HepG2 (cell line): ENCODE data around the gene NTN3. TPM values are rescaled to one million over a fixed set of nuclear protein-coding genes. Genes with fewer than 3 reads are reported as not detected.
A peak's percentile ranks its signal among the peaks of the same experiment; 100 is the strongest.

ENCODE experiments used
- ARNT2 ChIP-seq: sonication (generic); formaldehyde crosslinking; IDR thresholded peaks from 2 replicates; pipeline ENCODE4 v1.8.0; 2022; ENCODE audit warnings: mild to moderate bottlenecking, low read depth, missing genetic modification reagents, moderate library complexity
- ATRX ChIP-seq: sonication (generic); formaldehyde crosslinking; IDR thresholded peaks from 2 replicates; pipeline ENCODE4 v1.4.0; 2020; ENCODE audit warnings: missing genetic modification reagents, borderline replicate concordance
- BORCS8-MEF2B ChIP-seq: sonication (generic); formaldehyde crosslinking; IDR thresholded peaks from 2 replicates; pipeline ENCODE4 v1.8.0; 2022; ENCODE audit warnings: mild to moderate bottlenecking, missing genetic modification reagents
- DNMT1 ChIP-seq: sonication (generic); formaldehyde crosslinking; IDR thresholded peaks from 2 replicates; pipeline ENCODE4 v1.5.1; 2020; ENCODE audit warnings: mild to moderate bottlenecking, missing genetic modification reagents
- ETV6 ChIP-seq: sonication (generic); formaldehyde crosslinking; conservative IDR thresholded peaks from 2 replicates; pipeline ENCODE4 v1.4.0; 2020; ENCODE audit warnings: missing genetic modification reagents
- FOXC1 ChIP-seq: sonication (generic); formaldehyde crosslinking; IDR thresholded peaks from 2 replicates; pipeline ENCODE4 v1.8.0; 2022; ENCODE audit warnings: mild to moderate bottlenecking, missing genetic modification reagents, borderline replicate concordance
- GTF2F1 ChIP-seq: fragments of 150-350 bp; IDR thresholded peaks from 2 replicates; pipeline ENCODE4 v1.6.1; 2014; ENCODE audit warnings: low read length
- HDAC6 ChIP-seq: fragments of 200-600 bp; sonication (generic); IDR thresholded peaks from 2 replicates; pipeline ENCODE4 v1.7.0; 2017; ENCODE audit warnings: mild to moderate bottlenecking, antibody characterized with exemption, low read length, low read depth
- IRF1 ChIP-seq: sonication (generic); formaldehyde crosslinking; IDR thresholded peaks from 2 replicates; pipeline ENCODE4 v1.4.0; 2020; ENCODE audit warnings: low read depth, mild to moderate bottlenecking, missing genetic modification reagents
- ISL2 ChIP-seq: sonication (generic); formaldehyde crosslinking; IDR thresholded peaks from 2 replicates; pipeline ENCODE4 v1.5.0; 2020; ENCODE audit warnings: missing genetic modification reagents
- KDM6A ChIP-seq: IDR thresholded peaks from 2 replicates; pipeline ENCODE4 v1.6.1; 2016; ENCODE audit warnings: low read depth
- MAZ ChIP-seq, 2 experiments: sonication (generic) in 1 of 2; formaldehyde crosslinking in 1 of 2; IDR thresholded peaks; 2 replicates each; pipeline versions ENCODE4 v1.5.0 to v1.6.1; 2012 to 2020; ENCODE audit warnings: low read depth in 2 of 2, mild to moderate bottlenecking in 2 of 2, borderline replicate concordance in 1 of 2, improper control_type of control experiment in 1 of 2, low read length in 1 of 2, missing genetic modification reagents in 1 of 2, moderate library complexity in 1 of 2
- MYNN ChIP-seq: sonication (generic); formaldehyde crosslinking; IDR thresholded peaks from 2 replicates; pipeline ENCODE4 v1.4.0; 2020; ENCODE audit warnings: mild to moderate bottlenecking, low read depth, missing genetic modification reagents
- SMARCC2 ChIP-seq: fragments of 450-650 bp; IDR thresholded peaks from 2 replicates; pipeline ENCODE4 v1.6.1; 2017; ENCODE audit warnings: antibody characterized with exemption, mild to moderate bottlenecking
- THRA ChIP-seq: sonication (generic); formaldehyde crosslinking; IDR thresholded peaks from 2 replicates; pipeline ENCODE4 v1.4.0; 2020; ENCODE audit warnings: missing genetic modification reagents, borderline replicate concordance
- ZFYVE20 ChIP-seq: sonication (generic); formaldehyde crosslinking; IDR thresholded peaks from 2 replicates; pipeline ENCODE4 v1.8.0; 2023; ENCODE audit warnings: low read depth, mild to moderate bottlenecking, moderate library complexity, missing genetic modification reagents, borderline replicate concordance
- ZMYM2 ChIP-seq: sonication (generic); formaldehyde crosslinking; IDR thresholded peaks from 2 replicates; pipeline ENCODE4 v1.8.0; 2022; ENCODE audit warnings: mild to moderate bottlenecking, missing genetic modification reagents
- ZNF20 ChIP-seq: sonication (generic); formaldehyde crosslinking; IDR thresholded peaks from 2 replicates; pipeline ENCODE4 v1.4.0; 2020; ENCODE audit warnings: mild to moderate bottlenecking, moderate library complexity, missing genetic modification reagents
- ZNF225 ChIP-seq: sonication (generic); formaldehyde crosslinking; IDR thresholded peaks from 2 replicates; pipeline ENCODE4 v1.4.0; 2020; ENCODE audit warnings: mild to moderate bottlenecking, missing genetic modification reagents
- ZNF382 ChIP-seq: sonication (generic); formaldehyde crosslinking; IDR thresholded peaks from 2 replicates; pipeline ENCODE4 v1.5.0; 2020; ENCODE audit warnings: missing genetic modification reagents, mild to moderate bottlenecking, borderline replicate concordance
- ZNF564 ChIP-seq: sonication (generic); formaldehyde crosslinking; IDR thresholded peaks from 2 replicates; pipeline ENCODE4 v1.8.1; 2023; ENCODE audit warnings: mild to moderate bottlenecking, missing genetic modification reagents
- ZNF790 ChIP-seq: sonication (generic); formaldehyde crosslinking; IDR thresholded peaks from 2 replicates; pipeline ENCODE4 v1.8.0; 2022; ENCODE audit warnings: missing genetic modification reagents, mild to moderate bottlenecking, borderline replicate concordance
- polyA plus RNA-seq, 8 experiments: library from polyadenylated mRNA; depleted of rRNA in 3 of 8; stranded (reverse) in 7 of 8; unstranded in 1 of 8; fragments of >200 nt; fragmentation: Illumina TruSeq in 4 of 8; extraction: Trizol in 4 of 8; gene quantifications; 2 replicates each; pipeline versions ENCODE4 v1.2.1 to v1.2.3, GENCODE V29; 2011 to 2016; ENCODE audit warnings: low read depth in 4 of 8, missing spikeins in 1 of 8, mixed read lengths in 1 of 8; ENCODE audit not compliant: insufficient read depth in 1 of 8
- total RNA-seq, 5 experiments: library from RNA; depleted of rRNA; stranded (reverse); fragments of >200 nt; fragmentation: Illumina TruSeq; extraction: Trizol; gene quantifications; 2 replicates each; pipeline ENCODE4 v1.2.3, GENCODE V29; 2016; ENCODE audit warnings: low read depth in 1 of 5
- TF ChIP-seq, protein P1 (sequence below): sonication (generic); formaldehyde crosslinking; IDR thresholded peaks from 2 replicates; pipeline ENCODE4 v1.8.1; 2023; ENCODE audit warnings: missing genetic modification reagents, mild to moderate bottlenecking, borderline replicate concordance
- TF ChIP-seq, protein P2 (sequence below): sonication (generic); formaldehyde crosslinking; IDR thresholded peaks from 2 replicates; pipeline ENCODE4 v1.8.1; 2023; ENCODE audit warnings: mild to moderate bottlenecking, inconsistent platforms, moderate library complexity, missing genetic modification reagents, borderline replicate concordance

Gene NTN3
- total and polyA plus RNA-seq, 2 of the 13 experiments (the other 11 are each of a cell fraction or from before 2014, with no cell fraction given) = 0.09 to 0.20 TPM

DNA sequence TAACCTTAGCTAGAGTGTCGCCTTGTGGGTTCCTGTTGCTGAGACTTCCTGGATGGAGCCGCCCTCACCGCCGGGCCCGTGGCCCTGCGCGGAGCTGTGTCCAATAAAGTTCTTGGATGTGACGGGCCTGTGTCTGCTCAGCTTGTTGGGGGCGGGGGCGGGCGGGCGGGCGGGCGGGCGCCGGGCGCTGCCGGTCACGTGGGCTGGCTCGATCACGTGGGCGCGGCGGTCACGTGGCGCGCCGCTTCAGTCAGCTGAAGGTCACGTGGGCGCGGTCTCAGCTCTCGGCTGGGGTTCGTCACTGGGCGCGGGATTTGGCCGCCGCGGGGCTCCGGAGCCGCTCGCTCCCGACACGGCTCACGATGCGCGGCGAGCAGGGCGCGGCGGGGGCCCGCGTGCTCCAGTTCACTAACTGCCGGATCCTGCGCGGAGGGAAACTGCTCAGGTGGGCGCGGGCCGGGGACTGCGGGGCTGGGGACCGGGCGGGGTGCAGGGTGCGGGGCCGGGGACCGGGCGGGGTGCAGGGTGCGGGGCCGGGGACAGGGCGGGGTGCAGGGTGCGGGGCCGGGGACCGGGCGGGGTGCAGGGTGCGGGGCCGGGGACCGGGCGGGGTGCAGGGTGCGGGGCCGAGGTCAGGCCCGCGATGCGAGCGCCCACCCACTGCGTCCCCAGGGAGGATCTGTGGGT is 49.1 kb downstream of the NTN3 start, which contains the start of gene AMDHD2 (continued):
- TF ChIP-seq ARNT2 (CRISPR knock-in tag) = no peak; the same call in 1 of the 2 replicates
- TF ChIP-seq MYNN (CRISPR knock-in tag) = no peak
- TF ChIP-seq ATRX (CRISPR knock-in tag) = no peak
- no peak for TF ChIP-seq BORCS8-MEF2B (CRISPR knock-in tag)
- TF ChIP-seq ZNF382 = no peak
- no peak for TF ChIP-seq ISL2 (CRISPR knock-in tag)
- TF ChIP-seq HDAC6 = no peak
- TF ChIP-seq ZMYM2 (CRISPR knock-in tag) = no peak
- no peak for TF ChIP-seq GTF2F1
- no peak for TF ChIP-seq ZFYVE20 (CRISPR knock-in tag)
- TF ChIP-seq ZNF790 (CRISPR knock-in tag) = no peak
- TF ChIP-seq MAZ (IDR thresholded peaks at IDR 0.05; ENCODE audit: borderline replicate concordance, low read depth, low read length) = 0 out of 2 replicates have a peak, but pooled peaks have one; percentile 14
- no peak; the same call in 1 of the 2 replicates for TF ChIP-seq MAZ (CRISPR knock-in tag; IDR thresholded peaks at IDR 0.05; ENCODE audit: low read depth)
- TF ChIP-seq ETV6 (CRISPR knock-in tag) = no peak
- no peak for TF ChIP-seq IRF1 (CRISPR knock-in tag)
- TF ChIP-seq ZNF564 (CRISPR knock-in tag) = no peak
- 0 out of 2 replicates have a peak, but pooled peaks have one; percentile 57 for TF ChIP-seq DNMT1 (CRISPR knock-in tag)
- no peak for TF ChIP-seq ZNF225 (CRISPR knock-in tag)
- no peak for TF ChIP-seq SMARCC2
- no peak for TF ChIP-seq THRA
- TF ChIP-seq, protein P1, sequence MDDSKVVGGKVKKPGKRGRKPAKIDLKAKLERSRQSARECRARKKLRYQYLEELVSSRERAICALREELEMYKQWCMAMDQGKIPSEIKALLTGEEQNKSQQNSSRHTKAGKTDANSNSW = no peak
- TF ChIP-seq, protein P2, sequence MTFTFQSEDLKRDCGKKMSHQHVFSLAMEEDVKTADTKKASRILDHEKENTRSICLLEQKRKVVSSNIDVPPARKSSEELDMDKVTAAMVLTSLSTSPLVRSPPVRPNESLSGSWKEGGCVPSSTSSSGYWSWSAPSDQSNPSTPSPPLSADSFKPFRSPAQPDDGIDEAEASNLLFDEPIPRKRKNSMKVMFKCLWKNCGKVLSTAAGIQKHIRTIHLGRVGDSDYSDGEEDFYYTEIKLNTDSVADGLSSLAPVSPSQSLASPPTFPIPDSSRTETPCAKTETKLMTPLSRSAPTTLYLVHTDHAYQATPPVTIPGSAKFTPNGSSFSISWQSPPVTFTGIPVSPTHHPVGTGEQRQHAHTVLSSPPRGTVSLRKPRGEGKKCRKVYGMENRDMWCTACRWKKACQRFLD (CRISPR knock-in tag) = no peak
- TF ChIP-seq KDM6A (CRISPR knock-in tag) = no peak
- no peak for TF ChIP-seq ZNF20 (CRISPR knock-in tag)
- TF ChIP-seq FOXC1 (CRISPR knock-in tag) = no peak
